ENCODE results near the gene TTC23L.

The TTC23L gene

GRCh38 chr5:34926318-34926888 lies 87.4 kb downstream of the TTC23L start:
- DNase-seq = no peak

GRCh38 chr5:34927785-34928184 lies 88.8 kb downstream of the TTC23L start:
- DNase-seq = no peak

GRCh38 chr5:34928267-34928666 lies 89.3 kb downstream of the TTC23L start:
- no peak for DNase-seq

GRCh38 chr5:34929134-34929719 lies 90.3 kb downstream of the TTC23L start, which contains the start of gene DNAJC21:
DNAJC21 (plus strand) TSS chr5:34929559; CDS start chr5:34929820, 261 bp downstream.
- DNase-seq = peak; percentile 95 to 97 (median 95)

GRCh38 chr5:34929720-34930461 lies 90.9 kb downstream of the TTC23L start:
- peak; percentile 71 to 79 (median 76) for DNase-seq

GRCh38 chr5:34930462-34930844 lies 91.5 kb downstream of the TTC23L start:
- DNase-seq = no peak

GRCh38 chr5:34930870-34931269 lies 91.9 kb downstream of the TTC23L start:
- DNase-seq = no peak

GRCh38 chr5:34932947-34933346 lies 94.0 kb downstream of the TTC23L start:
- DNase-seq = no peak

- DNase-seq = no peak
Observed at GRCh38 chr5:34941936-34942335, 103.0 kb downstream of the TTC23L start.

- no peak for DNase-seq
Observed at GRCh38 chr5:34944044-34944443, 105.1 kb downstream of the TTC23L start.

GRCh38 chr5:34944460-34945047 lies 105.6 kb downstream of the TTC23L start:
- no peak for DNase-seq

Data from stimulated activated naive CD4-positive, alpha-beta T cell (primary cell).